A549 (cell line): ENCODE measurements around the gene CTNNAL1. TPM values are rescaled to one million over a fixed set of nuclear protein-coding genes. Genes with fewer than 3 reads are reported as not detected.

Experiments used
- ATAC-seq, 2 experiments: fragments of 200-7000 bp in 1 of 2; fragments of >200 bp in 1 of 2; cut with Nextera tagmentation in 1 of 2; cut with Tn5 transposase in 1 of 2; 3 replicates each; pipeline versions ENCODE4 v1.8.0 to v1.9.1; 2018 to 2020; ENCODE audit warnings: mild to moderate bottlenecking in 1 of 2, moderate library complexity in 1 of 2
- CTCF ChIA-PET: fragments of 300-600 bp; sonication (Branson Sonifier 250); formaldehyde crosslinking; extraction: SDS; loops from one replicate; lab custom pipeline; 2021; ENCODE audit warnings: antibody characterized with exemption, inconsistent platforms; lab: Yijun Ruan, JAX
- POLR2A ChIA-PET: fragments of 350-600 bp; formaldehyde crosslinking; extraction: SDS; loops from one replicate; lab custom pipeline; 2021; ENCODE audit warnings: antibody characterized with exemption, inconsistent platforms; lab: Yijun Ruan, JAX
- DNase-seq, 2 experiments: peaks; one replicate each; pipeline versions ENCODE4 v3.0.0 to v3.0.0-alpha.2; 2011 to 2016; ENCODE audit warnings: low read depth in 1 of 2, low spot score in 1 of 2
- FAIRE-seq: peaks from 2 replicates; lab custom pipeline; 2011; peaks lifted over from hg19 to GRCh38; lab: Jason Lieb, UNC
- H3K27ac ChIP-seq, 2 experiments: fragments of >200 bp; sonication (Bioruptor Twin); formaldehyde crosslinking; 3 replicates each; pipeline ENCODE4 v1.5.1; 2016 to 2017
- H3K4me1 ChIP-seq: fragments of >200 bp; sonication (Bioruptor Twin); formaldehyde crosslinking; 3 replicates; pipeline ENCODE4 v1.6.1; 2016
- H3K4me2 ChIP-seq: fragments of >200 bp; sonication (Bioruptor Twin); formaldehyde crosslinking; 3 replicates; pipeline ENCODE4 v1.6.1; 2016
- H3K4me3 ChIP-seq: fragments of >200 bp; sonication (Bioruptor Twin); formaldehyde crosslinking; 3 replicates; pipeline ENCODE4 v1.5.1; 2016
- H3K9me3 ChIP-seq: fragments of >200 bp; sonication (Bioruptor Twin); formaldehyde crosslinking; 3 replicates; pipeline ENCODE4 v1.6.1; 2016
- CEBPB ChIP-seq, 2 experiments: fragments of >200 bp in 1 of 2; sonication (Bioruptor Twin) in 1 of 2; formaldehyde crosslinking in 1 of 2; IDR thresholded peaks; 2 replicates each; pipeline ENCODE4 v1.6.1; 2012 to 2016
- CHD4 ChIP-seq: fragments of 200-600 bp; sonication (generic); IDR thresholded peaks from 2 replicates; pipeline ENCODE4 v1.6.1; 2016; ENCODE audit warnings: antibody characterized with exemption, mild to moderate bottlenecking, borderline replicate concordance
- EHF ChIP-seq: fragments of 250-450 bp; sonication (Bioruptor Pico); IDR thresholded peaks from 2 replicates; pipeline ENCODE4 v1.5.0; 2020; ENCODE audit warnings: mild to moderate bottlenecking
- EHMT2 ChIP-seq: fragments of 200-600 bp; sonication (generic); IDR thresholded peaks from 2 replicates; pipeline ENCODE4 v1.6.1; 2016; ENCODE audit warnings: antibody characterized with exemption, low read depth, mild to moderate bottlenecking, moderate library complexity
- EP300 ChIP-seq, 2 experiments: fragments of >200 bp; sonication (Bioruptor Twin); formaldehyde crosslinking; IDR thresholded peaks; 2 replicates in 1 of 2; 3 replicates in 1 of 2; pipeline ENCODE4 v1.6.1; 2016 to 2017
- FOXS1 ChIP-seq: fragments of 250-450 bp; sonication (Bioruptor Pico); IDR thresholded peaks from 2 replicates; pipeline ENCODE4 v1.5.0; 2020; ENCODE audit warnings: mild to moderate bottlenecking, moderate library complexity
- HDAC2 ChIP-seq: fragments of 200-600 bp; sonication (generic); IDR thresholded peaks from 2 replicates; pipeline ENCODE4 v1.6.1; 2016
- HOXA7 ChIP-seq: fragments of 250-450 bp; sonication (Bioruptor Pico); IDR thresholded peaks from 2 replicates; pipeline ENCODE4 v1.5.0; 2020; ENCODE audit warnings: mild to moderate bottlenecking, moderate library complexity
- HOXB5 ChIP-seq: fragments of 250-450 bp; sonication (Bioruptor Pico); IDR thresholded peaks from 2 replicates; pipeline ENCODE4 v1.5.0; 2020; ENCODE audit warnings: mild to moderate bottlenecking, moderate library complexity
- JUN ChIP-seq, 2 experiments: fragments of >200 bp; sonication (Bioruptor Twin); formaldehyde crosslinking; IDR thresholded peaks; 2 replicates in 1 of 2; 3 replicates in 1 of 2; pipeline ENCODE4 v1.6.1; 2016 to 2017
- KDM5A ChIP-seq: fragments of 200-600 bp; sonication (generic); IDR thresholded peaks from 2 replicates; pipeline ENCODE4 v1.6.1; 2016; ENCODE audit warnings: antibody characterized with exemption, mild to moderate bottlenecking
- MYC ChIP-seq: IDR thresholded peaks from 2 replicates; pipeline ENCODE4 v1.6.1; 2012; ENCODE audit warnings: mild to moderate bottlenecking, inconsistent platforms, low read length, improper control_type of control experiment, borderline replicate concordance
- RAD21 ChIP-seq, 2 experiments: fragments of >200 bp in 1 of 2; sonication (Bioruptor Twin) in 1 of 2; formaldehyde crosslinking in 1 of 2; IDR thresholded peaks in 1 of 2; conservative IDR thresholded peaks in 1 of 2; 2 replicates in 1 of 2; 3 replicates in 1 of 2; pipeline ENCODE4 v1.6.1; 2012 to 2018; ENCODE audit warnings: inconsistent platforms in 1 of 2
- RCOR1 ChIP-seq: fragments of 150-350 bp; IDR thresholded peaks from 2 replicates; pipeline ENCODE4 v1.6.1; 2014; ENCODE audit warnings: antibody characterized with exemption, low read length, low read depth
- RNF2 ChIP-seq: fragments of 200-600 bp; sonication (generic); IDR thresholded peaks from 2 replicates; pipeline ENCODE4 v1.6.1; 2016; ENCODE audit warnings: low read depth, mild to moderate bottlenecking, antibody characterized with exemption, moderate library complexity, borderline replicate concordance
- SREBF2 ChIP-seq: fragments of 450-650 bp; IDR thresholded peaks from 2 replicates; pipeline ENCODE4 v1.6.1; 2014; ENCODE audit warnings: mild to moderate bottlenecking, moderate library complexity
- TFCP2L1 ChIP-seq: fragments of 250-450 bp; sonication (Bioruptor Pico); IDR thresholded peaks from 2 replicates; pipeline ENCODE4 v1.5.0; 2021; ENCODE audit warnings: mild to moderate bottlenecking
- ZFP36 ChIP-seq: fragments of 450-650 bp; IDR thresholded peaks from 2 replicates; pipeline ENCODE4 v1.6.1; 2014; ENCODE audit warnings: borderline replicate concordance; ENCODE audit not compliant: partially characterized antibody
- WGBS: methylation state at CpG from one replicate; pipeline ENCODE4 v1.1.6; 2017; ENCODE audit errors: missing lambda C conversion rate; 5-methylcytosine and 5-hydroxymethylcytosine counted together
- polyA plus RNA-seq, 4 experiments: library from polyadenylated mRNA; depleted of rRNA in 3 of 4; stranded (reverse); fragments of >200 nt; fragmentation: RNase III in 1 of 4; extraction: RNeasy Plus Mini Kit Qiagen cat#74134 plus additional on column Dnase treatment in 1 of 4; gene quantifications; 2 replicates in 3 of 4; 3 replicates in 1 of 4; pipeline ENCODE4 v1.2.3, GENCODE V29; 2011 to 2017
- TF ChIP-seq, protein P1 (sequence below): fragments of >200 bp; sonication (Bioruptor Twin); formaldehyde crosslinking; IDR thresholded peaks from 2 replicates; pipeline ENCODE4 v1.6.1; 2016
- TF ChIP-seq, protein P2 (sequence below): fragments of >200 bp; sonication (Bioruptor Twin); formaldehyde crosslinking; IDR thresholded peaks from 3 replicates; pipeline ENCODE4 v1.6.1; 2016
- TF ChIP-seq, protein P3 (sequence below): fragments of 200-600 bp; sonication (generic); IDR thresholded peaks from 2 replicates; pipeline ENCODE4 v1.6.1; 2016; ENCODE audit warnings: antibody characterized with exemption, mild to moderate bottlenecking, moderate library complexity
- TF ChIP-seq, protein P4 (sequence below): IDR thresholded peaks from 2 replicates; pipeline ENCODE4 v1.6.1; 2012
- TF ChIP-seq, protein P5 (sequence below): fragments of 250-450 bp; sonication (Bioruptor Pico); IDR thresholded peaks from 2 replicates; pipeline ENCODE4 v1.5.0; 2021; ENCODE audit warnings: mild to moderate bottlenecking, moderate library complexity, borderline replicate concordance
- TF ChIP-seq, protein P6 (sequence below): fragments of >200 bp; sonication (Bioruptor Twin); formaldehyde crosslinking; IDR thresholded peaks from 3 replicates; pipeline ENCODE4 v1.5.1; 2016
- TF ChIP-seq, protein P7 (sequence below): fragments of 150-350 bp; IDR thresholded peaks from 2 replicates; pipeline ENCODE4 v1.6.1; 2014; ENCODE audit warnings: low read depth, mild to moderate bottlenecking, low read length
- TF ChIP-seq, protein P8 (sequence below): fragments of 450-650 bp; IDR thresholded peaks from 2 replicates; pipeline ENCODE4 v1.6.1; 2014; ENCODE audit warnings: antibody characterized with exemption

The CTNNAL1 gene
- polyA plus RNA-seq, 2 of the 4 experiments (the other 2 are of a cell fraction), result 43.8 to 63.6 TPM

DNA sequence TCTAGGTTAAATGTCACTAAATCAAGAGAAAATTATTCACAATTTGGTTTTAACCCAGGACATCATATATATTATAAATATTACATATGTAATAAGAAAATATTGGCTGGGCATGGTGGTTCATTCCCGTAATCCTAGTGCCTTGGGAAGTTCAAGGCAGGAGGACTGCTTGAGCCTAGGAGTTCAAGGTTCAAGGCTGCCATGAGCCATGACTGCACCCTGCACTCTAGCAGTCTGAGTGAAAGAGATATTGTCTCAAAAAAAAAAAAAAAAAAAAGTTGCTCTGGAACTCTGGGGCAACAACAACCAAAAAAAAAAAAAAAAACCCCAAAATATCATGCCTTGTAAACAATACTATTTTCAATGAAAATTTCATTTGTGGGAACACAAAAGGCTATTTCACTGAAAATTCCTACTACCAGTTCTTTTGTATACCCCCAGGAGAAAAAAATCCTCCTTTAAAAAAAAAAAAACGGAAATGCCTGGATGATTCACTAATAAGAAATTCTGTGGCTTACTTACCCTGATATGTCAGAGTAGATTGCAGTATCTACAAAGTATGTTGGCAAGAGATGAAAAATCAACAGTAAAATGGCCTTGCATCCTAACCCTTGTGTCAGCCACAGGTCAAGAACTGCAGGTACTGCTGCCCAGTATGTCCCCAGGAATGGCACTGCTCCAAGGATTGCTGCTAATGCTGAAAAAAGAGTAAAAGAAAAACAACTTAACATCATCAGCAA lies 22.6 kb upstream of the CTNNAL1 start:
- Histone ChIP-seq H3K27ac (peak overlapping the region; percentile 78 to 86), H3K4me1 (peaks cover 79% of the 10 kb centered on the region), H3K4me2 (peak overlapping the region; percentile 47), H3K4me3 (no peak overlapping the region), H3K9me3 (no peaks in the 10 kb centered on the region)
- ATAC-seq (peak; percentile 84 to 85), DNase-seq (peak; percentile 50 to 80), FAIRE-seq (no peak)
- POLR2A ChIA-PET, result no interaction called here
- WGBS, result 8% methylated on average over 2 of the region's 2 CpGs
- CTCF ChIA-PET, result interaction anchor here (1.0 to 1.9 kb wide), 2 partner anchors 14 to 29 kb away, joined by 4 read pairs; no protein-coding TSS in a partner anchor
- TF ChIP-seq TFCP2L1 (CRISPR knock-in tag) (no peak), KDM5A (no peak), CHD4 (no peak), EP300 (IDR thresholded peaks at IDR 0.05) (peak; percentile 83 to 87; a peak in 4 of 5 replicates), SREBF2 (no peak), RAD21 (conservative IDR thresholded peaks at IDR 0.05 in 1 of 2, IDR thresholded peaks at IDR 0.05 in 1 of 2) (peak in 1 of 2 experiments; percentile 2; a peak in 1 of 5 replicates), JUN (IDR thresholded peaks at IDR 0.05) (peak; percentile 85 to 88; a peak in 4 of 5 replicates), CEBPB (IDR thresholded peaks at IDR 0.05) (peak; percentile 65 to 87; a peak in 3 of 4 replicates), HDAC2 (no peak), FOXS1 (CRISPR knock-in tag) (no peak), EHF (no peak), MYC (no peak), ZFP36 (no peak), RCOR1 (no peak), HOXA7 (CRISPR knock-in tag) (no peak), RNF2 (no peak), EHMT2 (no peak), HOXB5 (CRISPR knock-in tag) (no peak)
- TF ChIP-seq, protein P1, sequence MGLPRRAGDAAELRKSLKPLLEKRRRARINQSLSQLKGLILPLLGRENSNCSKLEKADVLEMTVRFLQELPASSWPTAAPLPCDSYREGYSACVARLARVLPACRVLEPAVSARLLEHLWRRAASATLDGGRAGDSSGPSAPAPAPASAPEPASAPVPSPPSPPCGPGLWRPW, result 0 out of 2 replicates have a peak, but pooled peaks have one; percentile 18
- TF ChIP-seq, protein P2, sequence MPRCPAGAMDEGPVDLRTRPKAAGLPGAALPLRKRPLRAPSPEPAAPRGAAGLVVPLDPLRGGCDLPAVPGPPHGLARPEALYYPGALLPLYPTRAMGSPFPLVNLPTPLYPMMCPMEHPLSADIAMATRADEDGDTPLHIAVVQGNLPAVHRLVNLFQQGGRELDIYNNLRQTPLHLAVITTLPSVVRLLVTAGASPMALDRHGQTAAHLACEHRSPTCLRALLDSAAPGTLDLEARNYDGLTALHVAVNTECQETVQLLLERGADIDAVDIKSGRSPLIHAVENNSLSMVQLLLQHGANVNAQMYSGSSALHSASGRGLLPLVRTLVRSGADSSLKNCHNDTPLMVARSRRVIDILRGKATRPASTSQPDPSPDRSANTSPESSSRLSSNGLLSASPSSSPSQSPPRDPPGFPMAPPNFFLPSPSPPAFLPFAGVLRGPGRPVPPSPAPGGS, result peak; percentile 86; the same call in 1 of the 3 replicates
- TF ChIP-seq, protein P3, sequence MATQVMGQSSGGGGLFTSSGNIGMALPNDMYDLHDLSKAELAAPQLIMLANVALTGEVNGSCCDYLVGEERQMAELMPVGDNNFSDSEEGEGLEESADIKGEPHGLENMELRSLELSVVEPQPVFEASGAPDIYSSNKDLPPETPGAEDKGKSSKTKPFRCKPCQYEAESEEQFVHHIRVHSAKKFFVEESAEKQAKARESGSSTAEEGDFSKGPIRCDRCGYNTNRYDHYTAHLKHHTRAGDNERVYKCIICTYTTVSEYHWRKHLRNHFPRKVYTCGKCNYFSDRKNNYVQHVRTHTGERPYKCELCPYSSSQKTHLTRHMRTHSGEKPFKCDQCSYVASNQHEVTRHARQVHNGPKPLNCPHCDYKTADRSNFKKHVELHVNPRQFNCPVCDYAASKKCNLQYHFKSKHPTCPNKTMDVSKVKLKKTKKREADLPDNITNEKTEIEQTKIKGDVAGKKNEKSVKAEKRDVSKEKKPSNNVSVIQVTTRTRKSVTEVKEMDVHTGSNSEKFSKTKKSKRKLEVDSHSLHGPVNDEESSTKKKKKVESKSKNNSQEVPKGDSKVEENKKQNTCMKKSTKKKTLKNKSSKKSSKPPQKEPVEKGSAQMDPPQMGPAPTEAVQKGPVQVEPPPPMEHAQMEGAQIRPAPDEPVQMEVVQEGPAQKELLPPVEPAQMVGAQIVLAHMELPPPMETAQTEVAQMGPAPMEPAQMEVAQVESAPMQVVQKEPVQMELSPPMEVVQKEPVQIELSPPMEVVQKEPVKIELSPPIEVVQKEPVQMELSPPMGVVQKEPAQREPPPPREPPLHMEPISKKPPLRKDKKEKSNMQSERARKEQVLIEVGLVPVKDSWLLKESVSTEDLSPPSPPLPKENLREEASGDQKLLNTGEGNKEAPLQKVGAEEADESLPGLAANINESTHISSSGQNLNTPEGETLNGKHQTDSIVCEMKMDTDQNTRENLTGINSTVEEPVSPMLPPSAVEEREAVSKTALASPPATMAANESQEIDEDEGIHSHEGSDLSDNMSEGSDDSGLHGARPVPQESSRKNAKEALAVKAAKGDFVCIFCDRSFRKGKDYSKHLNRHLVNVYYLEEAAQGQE, result no peak
- TF ChIP-seq, protein P4, sequence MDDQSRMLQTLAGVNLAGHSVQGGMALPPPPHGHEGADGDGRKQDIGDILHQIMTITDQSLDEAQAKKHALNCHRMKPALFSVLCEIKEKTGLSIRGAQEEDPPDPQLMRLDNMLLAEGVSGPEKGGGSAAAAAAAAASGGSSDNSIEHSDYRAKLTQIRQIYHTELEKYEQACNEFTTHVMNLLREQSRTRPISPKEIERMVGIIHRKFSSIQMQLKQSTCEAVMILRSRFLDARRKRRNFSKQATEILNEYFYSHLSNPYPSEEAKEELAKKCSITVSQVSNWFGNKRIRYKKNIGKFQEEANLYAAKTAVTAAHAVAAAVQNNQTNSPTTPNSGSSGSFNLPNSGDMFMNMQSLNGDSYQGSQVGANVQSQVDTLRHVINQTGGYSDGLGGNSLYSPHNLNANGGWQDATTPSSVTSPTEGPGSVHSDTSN, result 0 out of 2 replicates have a peak, but pooled peaks have one; percentile 40
- TF ChIP-seq, protein P5, sequence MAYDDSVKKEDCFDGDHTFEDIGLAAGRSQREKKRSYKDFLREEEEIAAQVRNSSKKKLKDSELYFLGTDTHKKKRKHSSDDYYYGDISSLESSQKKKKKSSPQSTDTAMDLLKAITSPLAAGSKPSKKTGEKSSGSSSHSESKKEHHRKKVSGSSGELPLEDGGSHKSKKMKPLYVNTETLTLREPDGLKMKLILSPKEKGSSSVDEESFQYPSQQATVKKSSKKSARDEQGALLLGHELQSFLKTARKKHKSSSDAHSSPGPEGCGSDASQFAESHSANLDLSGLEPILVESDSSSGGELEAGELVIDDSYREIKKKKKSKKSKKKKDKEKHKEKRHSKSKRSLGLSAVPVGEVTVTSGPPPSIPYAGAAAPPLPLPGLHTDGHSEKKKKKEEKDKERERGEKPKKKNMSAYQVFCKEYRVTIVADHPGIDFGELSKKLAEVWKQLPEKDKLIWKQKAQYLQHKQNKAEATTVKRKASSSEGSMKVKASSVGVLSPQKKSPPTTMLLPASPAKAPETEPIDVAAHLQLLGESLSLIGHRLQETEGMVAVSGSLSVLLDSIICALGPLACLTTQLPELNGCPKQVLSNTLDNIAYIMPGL (CRISPR knock-in tag), result no peak
- TF ChIP-seq, protein P6, sequence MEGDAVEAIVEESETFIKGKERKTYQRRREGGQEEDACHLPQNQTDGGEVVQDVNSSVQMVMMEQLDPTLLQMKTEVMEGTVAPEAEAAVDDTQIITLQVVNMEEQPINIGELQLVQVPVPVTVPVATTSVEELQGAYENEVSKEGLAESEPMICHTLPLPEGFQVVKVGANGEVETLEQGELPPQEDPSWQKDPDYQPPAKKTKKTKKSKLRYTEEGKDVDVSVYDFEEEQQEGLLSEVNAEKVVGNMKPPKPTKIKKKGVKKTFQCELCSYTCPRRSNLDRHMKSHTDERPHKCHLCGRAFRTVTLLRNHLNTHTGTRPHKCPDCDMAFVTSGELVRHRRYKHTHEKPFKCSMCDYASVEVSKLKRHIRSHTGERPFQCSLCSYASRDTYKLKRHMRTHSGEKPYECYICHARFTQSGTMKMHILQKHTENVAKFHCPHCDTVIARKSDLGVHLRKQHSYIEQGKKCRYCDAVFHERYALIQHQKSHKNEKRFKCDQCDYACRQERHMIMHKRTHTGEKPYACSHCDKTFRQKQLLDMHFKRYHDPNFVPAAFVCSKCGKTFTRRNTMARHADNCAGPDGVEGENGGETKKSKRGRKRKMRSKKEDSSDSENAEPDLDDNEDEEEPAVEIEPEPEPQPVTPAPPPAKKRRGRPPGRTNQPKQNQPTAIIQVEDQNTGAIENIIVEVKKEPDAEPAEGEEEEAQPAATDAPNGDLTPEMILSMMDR, result no peak
- TF ChIP-seq, protein P7, sequence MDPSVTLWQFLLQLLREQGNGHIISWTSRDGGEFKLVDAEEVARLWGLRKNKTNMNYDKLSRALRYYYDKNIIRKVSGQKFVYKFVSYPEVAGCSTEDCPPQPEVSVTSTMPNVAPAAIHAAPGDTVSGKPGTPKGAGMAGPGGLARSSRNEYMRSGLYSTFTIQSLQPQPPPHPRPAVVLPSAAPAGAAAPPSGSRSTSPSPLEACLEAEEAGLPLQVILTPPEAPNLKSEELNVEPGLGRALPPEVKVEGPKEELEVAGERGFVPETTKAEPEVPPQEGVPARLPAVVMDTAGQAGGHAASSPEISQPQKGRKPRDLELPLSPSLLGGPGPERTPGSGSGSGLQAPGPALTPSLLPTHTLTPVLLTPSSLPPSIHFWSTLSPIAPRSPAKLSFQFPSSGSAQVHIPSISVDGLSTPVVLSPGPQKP, result no peak
- TF ChIP-seq, protein P8, sequence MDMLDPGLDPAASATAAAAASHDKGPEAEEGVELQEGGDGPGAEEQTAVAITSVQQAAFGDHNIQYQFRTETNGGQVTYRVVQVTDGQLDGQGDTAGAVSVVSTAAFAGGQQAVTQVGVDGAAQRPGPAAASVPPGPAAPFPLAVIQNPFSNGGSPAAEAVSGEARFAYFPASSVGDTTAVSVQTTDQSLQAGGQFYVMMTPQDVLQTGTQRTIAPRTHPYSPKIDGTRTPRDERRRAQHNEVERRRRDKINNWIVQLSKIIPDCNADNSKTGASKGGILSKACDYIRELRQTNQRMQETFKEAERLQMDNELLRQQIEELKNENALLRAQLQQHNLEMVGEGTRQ, result no peak
